NCI-H2107 (cell line): ENCODE results near the gene CCDC110.
A peak's percentile ranks its signal among the peaks of the same experiment; 100 is the strongest.

Experiments used
- DNase-seq: peaks from one replicate; lab custom pipeline; 2025; lab: John Stamatoyannopoulos, UW

CCDC110 gene

DNA sequence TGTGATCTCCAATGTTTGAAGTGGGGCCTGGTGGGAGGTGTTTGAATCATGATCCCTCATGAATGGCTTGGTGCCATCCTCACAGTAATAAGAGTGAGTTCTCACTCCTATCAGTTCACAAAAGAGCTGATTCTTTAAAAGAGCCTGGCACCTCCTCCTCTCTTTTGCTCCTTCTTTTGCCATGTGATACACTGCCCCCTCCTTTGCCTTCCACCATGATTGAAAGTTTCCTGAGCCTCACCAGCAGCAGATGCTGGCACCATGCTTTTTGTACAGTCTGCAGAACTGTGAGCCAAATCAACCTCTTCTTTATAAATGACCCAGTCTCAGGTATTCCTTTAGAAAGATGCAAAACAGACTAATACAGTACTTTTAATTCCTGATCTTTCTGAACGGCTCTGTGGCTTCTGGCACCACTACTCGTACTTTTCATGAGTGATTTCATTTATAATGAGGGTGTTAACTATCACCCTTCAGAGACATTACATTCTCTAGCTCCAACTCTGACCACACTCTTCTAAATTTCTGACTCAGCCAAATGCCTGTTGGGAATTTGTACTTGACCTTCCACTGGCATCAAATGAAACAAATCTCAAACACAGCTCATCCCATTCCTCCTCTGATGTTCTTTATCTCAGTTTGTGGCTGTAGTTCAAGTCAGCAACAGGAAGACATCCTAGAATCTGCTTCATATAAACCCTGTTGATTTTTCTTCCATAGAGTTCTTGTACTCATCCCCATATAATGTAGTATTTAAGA, 50.0 kb downstream of the CCDC110 start:
- DNase-seq = no peak

DNA sequence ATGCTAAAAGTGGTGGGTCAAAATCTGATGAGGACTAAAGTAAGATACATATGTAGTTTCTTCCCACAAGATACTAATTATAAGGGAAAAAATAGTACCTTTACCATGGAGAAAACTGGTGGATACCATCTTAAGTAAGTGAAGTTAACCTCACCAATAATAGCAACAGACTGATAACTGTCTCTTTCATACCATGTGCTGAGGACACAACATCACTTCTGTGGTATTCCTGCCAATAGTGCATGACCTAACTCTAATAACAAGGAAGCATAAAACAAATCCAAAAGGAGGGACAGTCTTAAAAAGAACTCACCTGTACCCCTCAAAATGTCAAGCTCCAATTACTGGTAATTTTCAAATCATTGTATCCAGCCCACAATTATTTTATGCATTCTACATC, 54.6 kb downstream of the CCDC110 start:
- DNase-seq = no peak

DNA sequence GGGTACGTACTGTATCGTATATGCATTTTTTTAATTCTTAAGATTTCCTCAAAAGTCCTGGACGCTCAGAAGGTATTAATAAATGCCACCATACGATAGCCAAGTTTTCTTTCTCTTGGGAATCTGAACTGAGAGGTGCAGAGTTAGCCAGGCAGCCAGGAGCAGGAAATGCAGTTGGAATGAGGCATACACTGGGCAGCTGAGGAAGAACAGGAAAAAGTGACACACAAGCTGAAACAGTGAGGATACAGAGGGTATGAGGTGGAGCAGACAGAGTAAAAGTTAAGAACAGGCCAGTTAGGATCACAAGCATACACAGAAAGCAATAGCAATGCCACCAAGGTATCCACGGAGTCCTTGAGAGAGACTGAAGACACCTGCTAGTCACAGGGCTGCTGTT, 59.1 kb downstream of the CCDC110 start:
- DNase-seq = no peak

DNA sequence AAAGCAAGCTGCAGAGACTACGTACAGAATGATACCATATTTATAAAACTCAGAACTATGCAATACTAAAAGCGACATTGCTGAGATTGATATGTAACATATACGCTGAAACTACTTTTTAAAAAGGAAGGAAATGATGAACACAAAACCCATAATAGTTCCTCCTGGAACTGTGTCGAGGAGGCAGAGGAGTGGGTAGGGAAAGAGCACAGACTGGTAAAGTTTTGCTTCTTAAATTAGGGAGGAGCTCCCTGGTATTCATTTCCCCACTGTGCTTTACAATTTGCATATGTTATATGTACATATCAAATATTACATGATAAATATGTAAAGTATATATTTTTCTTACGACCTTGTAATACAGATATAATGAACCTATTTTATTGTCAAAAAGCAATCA, 59.7 kb downstream of the CCDC110 start:
- no peak for DNase-seq

DNA sequence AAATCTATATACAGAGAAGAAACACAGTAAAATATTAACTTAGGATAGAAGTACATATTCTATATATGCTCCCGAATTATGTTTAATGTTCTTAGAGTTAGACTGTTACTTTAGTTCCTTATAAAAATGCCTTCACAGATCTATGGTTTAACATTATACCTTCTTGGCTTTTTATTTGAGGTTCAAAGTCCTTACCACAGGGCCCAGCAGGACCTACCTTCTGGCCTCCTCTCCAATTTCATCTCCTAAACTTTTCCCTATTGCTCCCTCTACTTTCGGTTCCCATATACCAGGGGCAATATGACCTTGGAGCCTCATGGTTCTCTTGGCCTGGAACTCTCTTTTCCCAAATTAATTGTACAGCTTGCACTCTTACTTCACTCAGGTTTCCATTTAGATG, 63.1 kb downstream of the CCDC110 start:
- no peak for DNase-seq

DNA sequence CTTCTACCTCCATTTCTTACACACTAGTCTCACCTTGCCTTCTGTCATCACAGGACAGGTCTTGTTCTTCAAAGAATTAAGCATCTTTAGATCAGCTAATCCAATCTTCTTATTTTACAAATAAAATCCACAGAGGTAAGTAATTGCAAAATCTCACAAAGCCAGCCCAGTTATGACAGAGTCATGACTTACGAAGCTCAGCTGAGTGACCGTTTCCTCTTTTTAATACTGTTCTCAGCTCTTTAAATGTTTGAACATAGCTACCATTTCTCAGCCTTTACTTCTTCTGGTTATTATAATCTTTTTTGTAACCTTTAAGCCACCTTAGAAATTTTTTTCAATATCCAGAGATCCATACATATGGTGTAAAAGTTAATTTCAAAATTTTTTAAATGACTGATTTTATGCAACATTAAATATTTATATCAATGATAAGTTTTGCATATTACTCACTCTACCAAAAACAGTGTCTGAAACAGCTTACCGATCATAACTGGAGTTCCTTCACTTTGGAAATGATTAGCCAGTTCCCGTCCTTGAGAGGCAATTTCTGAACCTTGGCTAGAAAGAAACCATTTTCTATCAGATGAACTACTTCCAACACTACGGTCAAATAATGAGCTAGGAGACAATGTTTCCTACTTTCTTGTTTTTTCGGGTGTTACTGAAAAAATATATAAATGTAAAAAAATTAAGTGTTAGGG, 66.1 kb downstream of the CCDC110 start:
- DNase-seq = no peak

DNA sequence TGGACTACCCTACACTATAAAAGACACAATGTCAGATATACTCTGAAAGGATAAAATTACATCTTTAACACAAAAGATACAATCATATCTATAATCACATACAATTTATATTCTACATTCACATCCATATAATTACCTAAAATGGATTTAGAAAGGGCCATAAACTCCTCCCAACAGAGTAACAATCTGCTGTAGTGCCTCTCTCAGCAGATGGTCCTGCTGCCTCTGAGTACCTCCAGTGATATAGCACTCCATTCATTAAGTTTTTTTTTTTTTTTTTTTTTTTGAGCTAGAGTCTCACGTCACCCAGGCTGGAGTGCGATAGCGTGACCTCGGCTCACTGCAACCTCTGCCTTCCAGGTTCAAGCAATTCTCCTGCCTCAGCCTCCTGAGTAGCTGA, 67.5 kb downstream of the CCDC110 start:
- no peak for DNase-seq

DNA sequence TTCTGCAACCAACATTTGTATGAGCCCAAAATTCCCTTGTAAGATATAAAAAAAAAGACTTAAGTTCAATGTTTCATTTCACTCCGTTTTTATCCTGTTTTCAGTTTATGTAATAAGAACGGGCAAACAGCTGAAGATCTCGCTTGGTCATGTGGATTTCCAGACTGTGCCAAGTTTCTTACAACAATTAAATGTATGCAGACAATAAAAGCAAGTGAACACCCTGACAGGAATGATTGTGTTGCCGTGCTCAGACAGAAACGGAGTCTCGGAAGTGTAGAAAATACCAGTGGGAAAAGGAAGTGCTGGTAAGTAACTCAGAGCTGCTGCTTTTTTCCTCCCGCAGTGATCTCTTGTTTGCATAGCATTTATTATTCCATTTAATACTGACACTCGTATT, 72.1 kb downstream of the CCDC110 start:
- DNase-seq = no peak

DNA sequence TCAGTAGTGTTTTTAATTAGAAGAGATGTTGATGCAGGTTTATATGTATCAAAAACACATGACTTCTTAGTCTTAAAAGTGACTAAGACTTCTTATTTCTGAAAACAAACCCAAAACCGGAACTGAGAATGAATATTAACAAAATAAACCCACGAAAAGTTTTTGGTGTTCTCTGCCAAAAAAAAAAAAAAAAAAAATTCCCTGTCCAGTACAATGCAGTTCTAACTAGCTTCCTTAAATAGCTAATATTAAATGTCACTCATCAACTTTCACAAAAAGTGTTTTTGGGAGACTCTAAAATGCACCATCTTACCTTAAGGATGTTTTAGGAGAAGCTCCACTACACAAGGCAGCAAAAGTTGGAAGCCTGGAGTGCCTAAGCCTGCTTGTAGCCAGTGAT, 72.9 kb downstream of the CCDC110 start:
- DNase-seq = no peak

DNA sequence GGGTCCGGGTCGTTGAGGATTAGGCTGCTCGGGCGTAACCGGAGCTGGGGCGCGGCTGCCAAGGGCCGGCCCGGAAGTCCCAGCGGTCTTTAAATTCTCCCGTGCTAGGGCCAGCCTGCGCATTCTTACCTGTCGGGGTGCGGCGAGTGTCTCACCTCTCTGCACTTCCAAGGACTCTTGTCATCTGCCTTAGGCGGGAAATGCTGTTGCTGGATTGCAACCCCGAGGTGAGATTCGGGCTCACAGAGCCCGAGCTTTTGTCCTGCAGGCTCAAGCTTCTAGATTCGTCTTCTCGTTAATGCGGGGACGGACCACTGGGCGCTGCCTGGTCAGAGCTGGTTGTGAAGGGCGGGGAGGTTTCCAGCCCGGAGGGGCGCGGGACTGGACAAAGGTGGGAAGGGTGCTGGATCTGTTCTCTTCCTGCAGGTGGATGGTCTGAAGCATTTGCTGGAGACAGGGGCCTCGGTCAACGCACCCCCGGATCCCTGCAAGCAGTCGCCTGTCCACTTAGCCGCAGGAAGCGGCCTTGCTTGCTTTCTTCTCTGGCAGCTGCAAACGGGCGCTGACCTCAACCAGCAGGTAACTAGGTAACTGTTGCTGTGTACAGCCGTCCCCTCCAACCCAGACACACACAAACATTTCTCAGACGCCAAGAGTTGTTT, 74.7 kb downstream of the CCDC110 start, which contains the start of gene ANKRD37:
TSS of gene ANKRD37 (plus strand) at position 118 of the 662 bp plus-strand sequence. CDS start at position 201, 83 bp downstream.
- peak; percentile 4 for DNase-seq

DNA sequence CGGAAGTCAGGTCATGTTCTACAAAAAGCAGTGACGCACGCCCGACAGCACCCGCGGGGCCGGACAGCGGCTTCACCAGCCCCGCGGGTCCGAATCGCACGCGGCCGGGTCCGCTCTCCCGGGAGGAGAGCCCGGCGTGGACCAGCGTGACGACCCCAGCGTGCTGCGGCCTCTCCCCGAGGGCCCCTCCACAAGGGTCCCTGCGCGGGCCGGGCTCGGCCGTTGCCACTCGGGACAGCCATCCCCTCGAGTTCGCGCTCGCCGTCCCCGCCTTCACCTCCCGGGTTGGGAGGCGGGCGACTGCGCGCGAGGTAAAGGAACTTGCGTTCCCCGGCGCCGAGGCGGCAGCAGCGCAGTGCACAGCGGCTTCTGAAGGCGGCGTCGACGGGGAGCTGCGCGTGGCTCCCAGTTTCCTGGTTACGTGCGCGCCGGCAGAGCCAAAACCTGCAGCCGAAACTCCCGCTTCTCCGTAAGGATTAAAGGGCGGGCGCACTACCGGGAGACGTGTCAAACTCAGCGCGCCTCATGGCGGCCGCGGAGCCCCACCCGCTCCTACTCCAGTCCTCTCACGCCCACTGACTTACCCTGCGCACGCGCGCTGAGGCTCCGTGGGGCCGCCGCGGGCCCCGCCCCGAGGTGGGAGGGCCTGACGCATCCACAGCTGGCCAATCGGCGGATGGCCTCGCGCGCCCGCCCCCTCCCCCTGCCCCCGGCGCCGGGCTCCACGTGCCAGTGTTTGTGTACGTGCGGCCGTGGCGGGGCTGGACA, 75.4 kb downstream of the CCDC110 start:
- DNase-seq = peak; percentile 75

DNA sequence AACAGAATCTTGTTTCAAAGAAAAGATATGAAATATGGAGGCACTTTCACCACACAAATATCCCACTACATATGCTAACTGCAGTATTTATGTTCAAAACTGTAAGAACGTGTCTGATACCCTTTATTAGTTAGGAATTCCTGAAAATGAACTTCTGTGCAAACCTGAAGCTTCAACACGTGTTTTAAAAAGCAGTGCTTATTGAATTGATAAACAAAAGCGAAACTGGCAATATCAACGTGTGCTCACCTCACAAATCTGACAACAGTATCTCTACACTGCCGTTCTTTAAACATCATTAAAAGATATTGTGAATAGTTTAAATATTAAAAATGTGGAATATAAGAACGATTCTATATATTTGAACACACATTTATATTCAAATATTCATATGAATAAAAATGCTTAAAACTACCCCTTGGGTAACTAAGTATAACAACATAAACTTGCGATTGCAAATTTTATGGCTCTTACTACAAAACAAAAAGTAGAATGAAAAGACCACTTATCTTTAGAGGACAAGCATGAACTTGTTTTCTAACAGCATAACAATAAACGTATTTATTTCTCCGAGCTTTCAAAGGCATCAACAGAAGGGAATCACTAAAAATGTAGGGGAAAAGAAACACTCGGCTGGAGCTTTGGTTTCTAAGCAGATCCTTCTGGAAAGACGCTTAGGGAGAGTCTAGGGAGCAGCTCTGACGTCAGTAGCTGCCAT, 76.1 kb downstream of the CCDC110 start, which contains the start of gene LRP2BP:
TSS of gene LRP2BP (minus strand) at position 687 of the 718 bp plus-strand sequence. CDS start 17,738 bp downstream, outside the sequence.
- DNase-seq = no peak
